Activated CD8-positive, alpha-beta memory T cell treated with anti-CD3 and anti-CD28 coated beads for 1 hour (primary cell): ENCODE measurements around the gene BCAR1.
"Not testable (repeated sequence)": the region's sequence is repeated elsewhere in the genome, so short reads cannot be mapped to it uniquely, and the experiment has no call there.

Experiments used
- DNase-seq, 2 donors: peaks; one replicate each; pipeline ENCODE4 v3.0.0-alpha.2; 2020; ENCODE audit warnings: low read depth in 1 of 2; ENCODE audit errors: extremely low read depth in 1 of 2

BCAR1 gene

DNA sequence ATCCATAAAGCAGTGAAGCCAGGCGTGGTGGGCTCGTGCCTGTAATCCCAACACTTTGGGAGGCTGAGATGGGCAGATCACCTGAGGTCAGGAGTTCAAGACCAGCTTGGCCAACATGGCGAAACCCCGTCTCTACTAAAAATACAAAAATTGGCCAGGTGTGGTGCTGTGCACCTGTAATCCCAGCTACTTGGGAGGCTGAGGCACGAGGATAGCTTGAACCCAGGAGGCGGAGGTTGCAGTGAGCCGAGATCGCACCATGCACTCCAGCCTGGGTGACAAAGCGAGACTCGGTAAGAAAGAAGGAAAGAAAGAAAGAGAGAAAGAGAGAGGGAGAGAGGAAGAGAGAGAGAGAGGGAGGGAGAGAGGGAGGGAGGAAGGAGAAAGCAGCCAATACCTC, 21.2 kb upstream of the BCAR1 start:
- DNase-seq, result not testable (repeated sequence)

DNA sequence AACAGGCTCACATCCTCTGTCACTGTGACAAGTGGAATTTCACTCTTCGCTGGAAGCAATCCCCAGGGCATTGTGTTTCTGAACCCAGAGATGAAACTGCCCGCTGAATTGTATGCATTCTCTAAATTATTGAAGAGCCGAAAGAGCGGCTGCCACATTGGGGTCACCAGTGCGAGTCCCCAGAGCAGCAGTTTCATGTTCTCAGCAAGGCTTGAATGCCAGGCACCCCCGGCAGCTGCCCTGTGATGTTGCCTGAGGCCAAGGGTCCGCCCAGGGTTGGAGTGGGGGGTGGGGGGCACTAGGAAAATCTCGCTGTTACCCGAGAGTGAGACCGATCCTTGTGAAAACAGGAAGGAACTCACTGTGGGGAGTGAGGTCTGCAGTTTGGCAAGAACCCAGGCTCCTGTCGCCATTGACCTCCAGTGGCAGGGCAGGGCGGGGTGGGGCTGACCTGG, 20.7 kb upstream of the BCAR1 start:
- DNase-seq, result no peak

DNA sequence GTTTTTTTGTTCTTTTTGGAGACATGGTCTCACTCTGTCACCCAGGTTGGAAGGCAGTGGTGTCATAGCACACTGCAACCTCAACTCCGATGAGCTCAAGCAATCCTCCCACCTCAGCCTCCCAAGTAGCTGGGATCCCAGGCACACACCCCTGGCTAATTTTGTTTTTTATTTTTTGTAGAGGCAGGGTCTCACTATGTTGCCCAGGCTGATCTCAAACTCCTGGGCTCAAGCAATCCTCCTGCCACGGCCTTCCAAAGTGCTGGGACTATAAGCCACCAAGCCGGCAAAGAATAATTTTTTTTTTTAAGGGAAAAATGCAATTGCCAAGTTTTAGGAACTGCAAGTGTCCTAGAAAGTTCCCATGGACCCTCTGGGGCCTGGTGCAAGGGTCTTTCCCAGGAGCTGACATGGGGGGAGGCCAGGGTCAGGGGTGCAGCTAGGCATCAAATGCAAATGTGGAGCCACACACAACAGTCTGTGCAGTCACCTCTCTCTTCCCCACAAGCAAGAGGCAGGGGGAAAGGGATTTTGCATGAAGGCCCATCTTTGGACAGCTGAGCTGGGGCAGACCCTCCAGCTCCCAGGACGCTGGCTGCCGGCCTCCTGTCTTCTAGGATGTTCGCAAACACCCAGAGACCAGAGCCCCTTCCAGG, 20.1 kb upstream of the BCAR1 start:
- DNase-seq, result no peak

DNA sequence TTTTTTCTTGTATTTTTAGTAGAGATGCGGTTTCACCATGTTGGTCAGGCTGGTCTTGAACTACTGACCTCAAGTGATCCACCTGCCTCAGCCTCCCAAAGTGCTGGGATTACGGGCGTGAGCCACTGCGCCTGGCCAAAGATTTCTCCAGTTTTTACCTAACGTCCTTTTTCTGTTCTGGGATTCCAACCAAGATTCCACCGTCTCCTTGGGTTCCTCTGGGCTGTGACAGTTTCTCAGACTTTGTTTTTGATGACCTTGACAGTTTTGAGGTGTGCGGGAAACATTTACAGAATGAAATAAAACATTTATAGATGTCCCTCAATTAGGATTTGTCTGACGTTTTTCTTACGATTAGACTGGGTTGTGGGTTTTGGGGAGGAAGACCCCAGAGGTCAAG, 17.9 kb upstream of the BCAR1 start:
- DNase-seq, result not testable (repeated sequence)

DNA sequence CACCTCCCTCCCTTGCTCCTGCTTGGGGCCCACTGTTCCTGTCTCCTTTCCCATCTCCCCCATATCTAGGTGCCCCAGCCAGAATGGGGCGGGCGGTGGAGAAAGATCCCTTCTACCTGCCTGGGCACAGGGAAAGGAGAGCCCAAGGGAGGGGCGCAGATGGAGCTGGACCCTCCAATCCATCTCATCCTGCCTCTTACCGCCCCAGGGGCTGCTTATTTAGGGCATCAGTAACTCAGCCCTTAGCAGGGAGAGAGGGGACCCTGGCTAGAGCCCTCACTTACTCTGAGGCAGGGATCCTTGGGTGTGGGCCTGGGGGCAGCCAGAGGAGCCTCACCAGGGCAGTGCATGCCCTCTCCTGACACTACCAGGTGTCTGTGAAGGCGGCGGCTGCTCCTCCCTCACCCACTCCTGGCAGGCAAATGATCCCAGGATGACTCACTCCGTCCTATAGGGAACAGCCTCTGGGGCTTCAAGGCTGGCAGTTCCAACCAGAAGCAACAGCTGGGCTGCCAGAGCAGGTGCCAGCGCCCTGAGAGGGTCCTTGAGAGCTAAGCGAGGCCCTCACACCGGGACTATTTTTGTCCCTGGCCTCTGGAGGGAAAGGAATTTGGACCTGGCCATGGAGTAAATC, 16.3 kb upstream of the BCAR1 start:
- no peak for DNase-seq

DNA sequence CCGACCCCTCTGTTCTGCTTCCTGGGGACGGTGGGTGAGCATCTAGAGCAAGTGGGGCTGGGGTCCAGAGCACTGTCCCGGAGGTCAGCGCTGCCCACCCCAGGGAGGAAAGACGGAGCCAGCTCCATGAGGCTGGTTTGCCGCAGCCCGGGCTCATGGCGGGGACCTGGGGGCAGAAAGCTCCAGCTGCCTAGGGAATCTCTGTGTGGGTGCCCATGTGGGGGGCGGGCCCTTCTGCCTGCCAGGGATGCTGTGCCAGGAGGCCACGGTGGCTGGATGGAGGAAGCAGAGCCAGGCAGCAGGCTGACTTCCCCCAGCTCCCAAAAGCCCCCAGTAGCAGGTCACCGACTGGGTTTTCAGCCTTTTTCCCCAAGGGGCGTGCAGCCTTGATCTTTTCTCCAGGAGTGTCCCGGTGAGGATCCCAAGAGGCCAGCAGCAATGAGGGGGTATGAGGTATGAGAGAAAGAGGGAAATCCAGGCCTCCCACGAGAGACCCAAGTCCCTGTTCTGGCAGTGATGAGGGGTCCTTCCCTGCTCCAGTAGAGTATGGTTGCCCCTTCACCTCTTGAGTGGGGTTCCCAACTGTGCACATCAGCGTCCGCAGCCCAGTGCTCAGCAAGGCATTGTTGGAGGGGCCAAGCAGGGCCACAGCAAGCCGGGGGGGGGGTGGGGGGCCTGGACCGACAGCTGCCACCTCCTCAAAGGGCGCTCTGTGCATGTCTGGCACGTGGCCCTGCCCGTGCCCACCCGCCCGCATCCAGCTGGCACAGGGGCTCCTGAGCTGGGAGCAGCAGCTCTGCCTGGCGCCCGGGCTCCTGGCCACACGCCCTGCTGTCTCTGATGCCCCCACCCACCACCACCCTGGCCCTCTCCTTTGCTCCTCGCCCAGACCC, 15.6 kb upstream of the BCAR1 start:
- no peak for DNase-seq

DNA sequence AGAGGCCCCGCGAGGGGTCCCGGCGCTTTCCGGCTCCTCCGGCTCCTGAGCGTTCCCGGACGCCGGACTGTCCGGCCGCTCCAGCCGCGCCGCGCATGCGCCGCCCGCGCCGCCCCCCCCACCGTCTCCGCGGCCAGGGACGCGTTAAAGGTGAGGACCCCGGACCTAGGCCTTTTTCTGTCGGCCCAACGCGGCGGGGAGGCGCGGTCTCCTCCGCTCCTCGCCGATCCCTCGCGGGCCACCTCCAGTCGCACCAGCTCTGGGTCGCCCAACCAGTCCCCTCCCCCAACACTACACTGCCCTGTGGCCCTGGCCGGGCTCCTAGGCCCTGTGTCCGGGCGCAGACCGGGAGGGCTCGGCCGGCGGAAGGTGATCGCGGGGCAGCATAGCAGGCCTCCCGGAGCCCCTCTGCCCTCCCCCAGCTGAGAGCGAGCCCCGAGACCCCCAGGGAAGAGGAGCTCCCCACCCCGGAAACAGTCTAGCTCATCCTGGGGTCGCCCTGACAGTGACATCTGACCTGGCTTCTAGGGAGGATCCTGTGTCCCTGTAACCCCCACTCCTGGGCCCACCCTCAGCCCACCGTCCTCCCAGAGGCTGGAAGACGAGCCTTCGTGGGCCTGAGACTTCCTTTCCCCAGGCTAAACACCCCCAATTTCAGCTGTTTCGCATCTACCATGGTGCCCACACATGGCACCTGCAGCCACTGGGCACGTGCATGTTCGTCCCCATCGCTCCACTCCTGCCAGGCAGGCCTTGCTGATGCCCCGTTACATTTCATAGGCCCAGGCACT, 14.7 kb upstream of the BCAR1 start:
- DNase-seq, result no peak

DNA sequence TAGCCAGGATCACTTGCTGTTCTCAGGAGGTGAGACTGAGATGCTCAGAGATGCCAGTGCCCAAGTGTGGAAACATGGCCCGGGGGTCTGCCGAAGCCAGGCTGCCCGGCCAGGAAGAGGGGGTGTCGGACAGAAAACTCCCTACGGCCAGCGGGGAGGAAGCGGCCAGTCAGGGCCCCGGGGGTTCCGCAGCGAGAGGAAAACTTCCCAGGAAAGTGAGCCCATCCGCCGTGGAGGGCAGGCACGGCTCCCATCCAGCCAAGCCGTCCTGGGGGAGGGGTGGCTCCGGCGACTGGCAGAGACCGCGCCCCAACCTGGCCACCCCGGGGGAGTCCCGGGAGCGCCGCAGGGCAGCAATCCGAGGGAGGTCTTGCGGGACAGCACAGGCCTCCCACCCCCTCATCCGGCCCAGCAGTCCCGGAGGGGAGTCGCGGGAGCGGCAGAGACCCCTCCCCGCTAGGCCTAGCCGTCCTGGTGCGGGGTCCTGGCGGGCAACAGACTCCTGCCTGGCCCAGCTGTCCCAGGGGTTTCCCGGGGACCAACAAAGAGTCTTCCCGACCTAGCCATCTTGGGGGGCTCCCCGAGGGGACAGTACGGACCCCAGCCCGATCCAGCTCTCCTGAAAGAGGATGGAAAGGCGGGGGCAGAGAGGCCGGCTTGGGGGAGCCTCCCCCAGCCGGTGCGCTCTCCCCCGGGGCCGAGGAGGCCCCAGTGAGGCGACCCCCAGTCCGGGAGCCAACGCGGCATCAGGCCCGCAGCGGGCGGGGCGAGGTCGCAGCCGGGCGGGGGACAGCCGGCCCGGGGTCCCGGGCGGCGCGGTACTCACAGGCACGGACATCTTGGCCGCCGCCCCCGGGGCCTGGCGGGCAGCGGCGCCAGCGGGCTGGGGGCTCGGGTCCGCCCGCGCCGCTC, 13.8 kb upstream of the BCAR1 start:
- no peak for DNase-seq

DNA sequence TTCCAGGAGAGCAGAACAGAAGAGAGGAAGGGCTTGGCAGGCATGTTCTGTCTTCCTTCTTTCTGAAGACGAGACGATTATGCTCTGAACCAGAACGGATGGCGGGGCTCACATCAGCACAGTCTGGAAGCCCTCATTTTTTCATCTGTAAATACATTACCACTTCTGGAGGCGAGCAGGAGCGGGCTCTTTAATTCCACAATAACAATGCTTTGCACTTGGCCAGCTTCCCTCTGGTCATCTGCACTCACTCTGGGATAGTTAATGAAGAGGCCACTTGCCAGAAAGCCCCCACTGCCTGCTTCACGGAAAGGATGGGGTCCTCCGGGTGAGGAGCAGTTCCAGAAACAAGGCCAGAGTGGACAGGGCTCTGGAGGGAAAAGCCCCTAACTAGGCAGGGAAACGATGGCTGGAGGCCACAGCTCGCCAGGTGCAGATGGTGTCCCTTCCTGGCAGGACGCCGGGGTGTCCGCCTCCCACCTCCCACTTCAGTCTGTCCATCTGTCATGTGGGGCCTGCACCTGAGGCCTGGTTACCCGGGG, 13.1 kb upstream of the BCAR1 start:
- DNase-seq, result no peak

DNA sequence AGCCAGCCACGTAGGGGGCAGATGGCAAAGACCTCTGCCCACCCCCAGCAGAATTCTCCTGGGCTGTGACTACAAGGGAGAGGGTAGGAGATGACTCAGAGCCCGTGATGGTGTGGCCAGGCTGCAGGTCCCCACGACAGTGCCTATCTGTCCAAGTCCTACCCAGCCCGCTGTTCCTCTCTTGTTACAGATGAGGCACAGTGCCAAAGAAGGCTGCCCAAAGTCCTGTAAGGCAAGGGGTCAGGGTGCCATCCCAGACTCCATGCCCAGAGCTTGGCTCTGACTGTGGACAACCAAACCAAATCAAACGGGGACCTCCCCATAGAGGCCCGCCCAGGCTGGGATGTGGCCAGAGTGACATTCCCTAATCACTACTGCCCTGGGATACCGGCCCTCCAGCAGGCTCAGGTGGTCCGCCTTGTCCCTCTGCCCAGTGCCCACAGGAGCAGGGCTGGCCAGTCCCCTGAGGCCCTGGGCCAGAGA, 12.6 kb upstream of the BCAR1 start:
- DNase-seq, result no peak

DNA sequence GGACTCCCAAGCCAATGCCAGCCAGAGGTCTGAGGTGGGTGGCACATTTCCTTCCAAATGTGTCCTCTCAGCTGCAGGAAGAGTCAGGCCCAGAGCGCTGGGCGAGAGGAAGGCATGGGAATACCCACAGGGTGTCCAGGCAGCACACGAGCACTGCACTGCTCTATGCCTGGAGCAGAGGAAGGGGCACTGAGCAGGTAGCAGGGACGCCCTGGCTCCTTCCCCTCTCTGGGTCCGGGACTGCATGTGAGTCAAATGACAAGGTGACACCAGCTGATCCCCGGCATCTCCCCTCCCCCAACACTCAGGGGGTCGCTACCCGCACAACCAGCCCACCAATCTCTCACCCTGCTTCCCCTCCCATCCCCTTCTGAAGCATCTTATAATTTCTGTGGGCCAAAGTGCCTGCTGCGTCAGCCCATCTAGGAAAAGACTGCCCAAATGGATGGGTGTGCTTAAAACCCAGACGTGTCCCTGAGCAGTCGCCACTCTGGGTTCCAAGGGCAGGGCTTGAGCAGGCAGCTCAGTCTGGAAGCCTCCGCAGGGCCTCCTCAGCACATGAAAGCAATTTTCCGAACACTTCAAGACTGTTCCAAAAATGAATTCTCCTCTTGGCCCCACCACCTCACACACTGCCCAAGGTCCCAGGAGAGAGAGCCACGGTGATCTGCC, 12.0 kb upstream of the BCAR1 start:
- no peak for DNase-seq

DNA sequence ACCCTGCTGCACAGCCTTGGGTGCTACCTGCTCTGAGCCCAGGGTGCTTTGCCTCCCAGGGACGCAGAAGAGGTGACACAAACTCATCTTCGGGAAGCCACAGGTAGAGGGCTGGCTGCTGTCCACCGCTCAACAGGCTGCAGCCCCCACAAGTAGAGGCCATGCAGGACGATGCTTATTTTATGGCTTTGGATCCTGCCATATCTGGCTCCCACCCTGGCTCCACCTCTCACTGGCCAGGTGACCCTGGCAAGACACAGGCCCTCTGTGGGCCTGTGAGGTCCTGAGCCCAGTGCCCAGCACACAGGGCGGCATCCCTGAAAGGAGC, 11.3 kb upstream of the BCAR1 start:
- DNase-seq, result no peak

DNA sequence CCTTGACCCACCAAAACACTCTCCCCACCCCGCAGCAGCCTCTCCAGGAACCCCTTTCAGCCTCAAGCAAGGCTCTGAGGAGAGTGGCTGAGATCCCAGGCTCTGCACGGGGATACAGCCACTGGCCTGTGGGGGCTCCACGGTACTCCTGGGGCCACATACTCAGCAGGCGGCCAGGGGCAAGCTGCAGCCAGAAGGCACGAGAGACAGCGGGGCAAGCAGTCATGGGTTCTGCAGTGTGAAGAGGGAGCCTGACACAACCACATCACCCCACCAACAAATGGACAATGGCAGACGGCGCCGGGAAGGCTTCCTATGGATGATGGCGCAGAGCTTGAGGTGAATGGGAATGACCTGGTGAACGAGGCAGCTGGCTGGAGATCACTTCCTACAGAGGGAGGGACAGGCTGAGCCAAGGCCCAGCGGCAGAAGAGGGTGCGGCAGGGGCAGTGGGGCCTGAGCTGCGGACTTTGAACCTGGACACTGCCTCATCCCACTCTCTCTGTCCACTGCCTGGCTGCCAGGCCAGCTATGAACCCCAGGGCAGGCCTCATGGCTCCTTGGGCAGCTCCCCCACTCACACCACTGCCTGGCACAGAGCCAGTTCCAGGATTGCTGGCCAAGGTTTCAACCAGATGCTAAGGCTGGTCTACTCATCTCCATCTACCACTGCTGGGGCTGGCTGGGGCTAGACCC, 10.8 kb upstream of the BCAR1 start:
- no peak for DNase-seq

DNA sequence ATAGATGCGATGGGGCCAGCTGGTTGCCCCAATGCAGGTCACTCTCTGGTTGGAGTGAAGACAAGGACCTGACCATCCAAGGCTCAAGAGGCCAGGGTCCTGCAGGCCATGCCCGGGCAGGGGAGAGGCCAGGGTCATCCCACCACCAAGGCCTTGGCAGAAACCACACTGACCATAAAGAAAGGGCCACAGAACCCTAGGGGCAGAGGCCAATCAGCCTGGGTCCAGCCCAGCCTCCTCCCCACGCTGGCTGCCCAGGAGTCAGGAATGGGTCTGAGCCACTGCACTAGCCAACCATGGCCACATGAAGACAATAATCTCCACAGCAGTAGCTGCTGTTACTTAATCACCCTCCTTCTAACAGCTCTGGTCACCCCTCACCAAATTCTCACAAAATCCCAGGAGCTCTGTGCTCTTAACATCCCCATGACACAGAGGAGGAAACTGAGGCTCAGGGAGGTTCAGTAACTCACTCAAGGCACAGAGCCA, 10.2 kb upstream of the BCAR1 start:
- DNase-seq, result no peak

DNA sequence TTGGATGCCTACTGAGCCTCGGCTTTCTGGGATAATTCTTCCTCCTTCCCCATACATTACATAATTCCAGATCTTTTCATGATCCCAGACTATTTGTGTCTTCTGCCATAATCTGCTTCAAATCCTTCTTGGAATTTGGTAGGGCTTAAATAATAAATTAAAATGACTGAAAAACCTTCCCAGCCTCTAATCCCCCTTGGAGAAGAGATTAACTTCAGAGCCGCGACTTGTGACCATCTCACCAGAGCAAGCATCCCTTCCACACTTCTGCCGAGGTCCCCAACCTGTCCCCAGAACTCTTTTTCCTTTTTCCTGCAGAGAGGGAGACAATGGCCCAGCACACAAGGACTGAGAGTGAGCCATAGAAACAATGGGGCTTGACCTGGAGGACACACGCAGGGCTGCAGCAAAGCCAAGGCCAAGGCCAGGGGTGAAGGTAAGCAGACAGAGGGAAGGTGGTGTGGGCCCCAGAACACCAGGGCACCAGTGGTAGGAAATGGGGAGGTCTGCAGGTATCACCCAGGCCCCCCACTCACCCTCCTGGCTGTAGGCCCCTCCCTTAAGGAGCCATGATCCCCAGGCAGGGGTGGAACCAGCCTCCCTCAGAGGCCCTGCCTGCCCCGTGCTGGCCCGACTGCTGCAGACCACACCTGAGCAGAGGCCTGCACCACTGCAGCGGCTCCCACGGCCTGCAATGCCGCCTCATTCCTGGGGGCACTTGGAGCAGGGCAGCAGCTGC, 9.6 kb upstream of the BCAR1 start:
- DNase-seq, result no peak

DNA sequence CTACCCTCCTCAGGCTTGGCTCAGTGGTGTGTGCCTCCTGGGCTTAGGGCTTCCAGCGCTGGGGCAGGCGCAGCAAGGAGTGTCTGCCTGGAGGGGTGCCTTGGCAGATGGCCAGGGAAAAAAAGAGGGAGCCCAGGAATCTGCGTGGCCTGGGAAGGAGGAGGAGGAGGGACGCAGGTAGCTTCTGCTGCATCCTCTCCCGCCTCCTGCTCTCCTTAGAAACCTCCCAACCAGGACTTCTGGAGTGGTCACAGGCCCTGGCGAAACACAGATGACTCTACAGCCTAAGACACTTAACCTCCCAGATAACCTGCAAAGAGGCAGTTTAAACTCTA, 7.3 kb upstream of the BCAR1 start:
- DNase-seq, result no peak

DNA sequence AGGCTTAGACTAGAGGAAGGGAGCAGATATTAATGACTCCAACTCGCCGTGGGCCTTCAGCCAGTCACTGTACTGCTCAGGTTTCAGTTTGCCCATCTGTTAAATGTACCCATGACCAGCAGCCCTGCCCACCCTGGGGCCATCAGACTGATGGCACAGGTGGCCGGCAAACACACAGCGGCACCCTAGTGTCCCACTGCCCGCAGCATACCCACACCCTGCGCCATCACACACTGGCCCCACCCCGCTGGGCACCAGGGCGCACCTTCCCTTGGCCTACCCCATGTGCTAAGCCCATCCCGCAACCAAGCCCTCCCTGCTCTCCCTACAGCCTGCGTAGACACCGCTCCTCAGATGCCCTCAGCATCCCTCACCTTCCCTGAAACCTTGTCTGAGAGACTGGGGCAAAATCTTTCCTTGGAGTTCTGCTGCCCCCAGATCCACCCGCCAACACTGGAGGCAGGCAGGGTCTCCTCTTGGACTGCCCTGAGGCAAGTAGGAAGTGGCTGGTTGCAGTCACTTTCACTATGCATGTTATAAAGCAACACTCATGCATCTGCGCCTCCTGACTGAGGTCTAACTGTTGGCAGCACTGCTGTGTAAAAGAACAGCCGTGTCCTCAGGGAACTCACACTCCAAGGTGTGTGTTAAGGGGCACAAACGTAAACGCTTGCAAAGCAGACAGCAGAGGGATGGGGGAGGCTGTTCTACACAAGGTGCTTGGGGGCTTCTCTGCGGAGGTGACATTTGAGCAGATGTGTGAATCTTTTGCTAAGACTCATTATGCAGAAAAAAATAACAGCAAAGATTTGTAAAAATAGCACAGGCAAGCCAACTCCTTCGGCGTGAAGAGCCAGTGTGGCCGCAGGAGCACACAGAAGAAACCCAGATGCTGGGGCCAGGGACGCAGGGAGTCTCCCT, 6.7 kb upstream of the BCAR1 start:
- no peak for DNase-seq
